Activated CD8-positive, alpha-beta T cell treated with anti-CD3 and anti-CD28 coated beads for 36 hours (primary cell): ENCODE data around the gene PSMF1. TPM values are rescaled to one million over a fixed set of nuclear protein-coding genes. Genes with fewer than 3 reads are reported as not detected.

Experiments used
- ATAC-seq: fragments of 200-7000 bp; cut with Tn5 transposase; one replicate; pipeline ENCODE4 v1.10.0; 2021; ENCODE audit warnings: mild to moderate bottlenecking, moderate library complexity
- CTCF ChIA-PET: fragments of 350-600 bp; sonication (Branson Sonifier 250); formaldehyde crosslinking; loops from one replicate; lab custom pipeline; 2021; ENCODE audit warnings: antibody characterized with exemption; lab: Charles Lee
- POLR2A ChIA-PET: fragments of 350-600 bp; sonication (Branson Sonifier 250); formaldehyde crosslinking; loops from one replicate; lab custom pipeline; 2021; ENCODE audit warnings: antibody characterized with exemption; lab: Charles Lee
- DNase-seq: peaks from one replicate; pipeline ENCODE4 v3.0.0-alpha.2; 2020
- H3K27ac Mint-ChIP-seq: one replicate; pipeline ENCODE4 v1.8.0; 2021; ENCODE audit warnings: mild to moderate bottlenecking, mixed read lengths
- H3K27me3 Mint-ChIP-seq: one replicate; pipeline ENCODE4 v1.8.0; 2021; ENCODE audit warnings: mixed read lengths
- H3K36me3 Mint-ChIP-seq: one replicate; pipeline ENCODE4 v1.8.0; 2021; ENCODE audit warnings: low read depth, mixed read lengths
- H3K4me1 Mint-ChIP-seq: one replicate; pipeline ENCODE4 v1.8.0; 2021; ENCODE audit warnings: low read depth, mixed read lengths
- H3K4me3 Mint-ChIP-seq: one replicate; pipeline ENCODE4 v1.8.0; 2021; ENCODE audit warnings: mild to moderate bottlenecking, moderate library complexity, mixed read lengths
- H3K9me3 Mint-ChIP-seq: one replicate; pipeline ENCODE4 v1.8.0; 2021; ENCODE audit warnings: mixed read lengths
- CTCF ChIP-seq: fragments of 200-600 bp; IDR thresholded peaks from one replicate; pipeline ENCODE4 v1.8.0; 2022; ENCODE audit warnings: antibody characterized with exemption, mild to moderate bottlenecking
- intact Hi-C: fragments of 100-400 bp; cut with micrococcal nuclease; formaldehyde crosslinking; loops from one replicate; pipeline ENCODE4 v1.10.0; 2022
- total RNA-seq, 2 experiments: library from RNA; stranded (reverse); gene quantifications; one replicate each; pipeline ENCODE4 v1.2.3, GENCODE V29; 2021

The PSMF1 gene
- total RNA-seq, 2 experiments from 2014 or later, result 150 to 154 TPM

- no peak for TF ChIP-seq CTCF
- peaks cover 1% of the 10 kb centered on the region for H3K27me3 Mint-ChIP-seq
- intact Hi-C loops, result no loop called here
- H3K36me3 Mint-ChIP-seq, result no peaks in the 10 kb centered on the region
- peaks cover 2% of the 10 kb centered on the region for H3K9me3 Mint-ChIP-seq
- no peaks in the 10 kb centered on the region for H3K4me1 Mint-ChIP-seq
- DNase-seq, result no peak
- ChIA-PET CTCF (interaction anchor here (0.9 to 1.2 kb wide), 2 partner anchors 21 to 22 kb away, joined by 3 read pairs; no protein-coding TSS in a partner anchor), POLR2A (interaction anchor here (1.3 kb wide), 1 partner anchor 8 kb away, joined by 4 read pairs; no protein-coding TSS in a partner anchor)
- no peak overlapping the region for H3K4me3 Mint-ChIP-seq
- no peak overlapping the region for H3K27ac Mint-ChIP-seq
- ATAC-seq, result no peak
These were observed 72.9 kb downstream of the PSMF1 start for GRCh38 chr20:1191299-1191698.

- H3K27ac Mint-ChIP-seq, result no peak overlapping the region
- ChIA-PET POLR2A (no interaction called here), CTCF (no interaction called here)
- intact Hi-C loops, result no loop called here
- DNase-seq (no peak), ATAC-seq (no peak)
- no peaks in the 10 kb centered on the region for H3K27me3 Mint-ChIP-seq
- H3K4me1 Mint-ChIP-seq, result peaks cover 2% of the 10 kb centered on the region
- H3K36me3 Mint-ChIP-seq, result no peaks in the 10 kb centered on the region
- H3K4me3 Mint-ChIP-seq, result no peak overlapping the region
- TF ChIP-seq CTCF, result no peak
- peaks cover 7% of the 10 kb centered on the region for H3K9me3 Mint-ChIP-seq
These were observed 76.8 kb downstream of the PSMF1 start for GRCh38 chr20:1195226-1195625.

GRCh38 chr20:1196634-1197033 is 78.2 kb downstream of the PSMF1 start:
- ATAC-seq (no peak), DNase-seq (no peak)
- Mint-ChIP-seq H3K27ac (no peak overlapping the region), H3K4me1 (peaks cover 4% of the 10 kb centered on the region), H3K9me3 (peaks cover 7% of the 10 kb centered on the region), H3K4me3 (no peak overlapping the region), H3K36me3 (no peaks in the 10 kb centered on the region), H3K27me3 (no peaks in the 10 kb centered on the region)
- intact Hi-C loops, result no loop called here
- ChIA-PET POLR2A (interaction anchor here (0.7 kb wide), 1 partner anchor 9 kb away, joined by 3 read pairs; no protein-coding TSS in a partner anchor), CTCF (interaction anchor here (0.7 to 0.8 kb wide), 2 partner anchors 11 to 15 kb away, joined by 3 read pairs; no protein-coding TSS in a partner anchor)
- TF ChIP-seq CTCF, result no peak

GRCh38 chr20:1197801-1198200 is 79.4 kb downstream of the PSMF1 start:
- Mint-ChIP-seq H3K9me3 (peaks cover 7% of the 10 kb centered on the region), H3K27me3 (no peaks in the 10 kb centered on the region), H3K4me3 (no peak overlapping the region), H3K27ac (no peak overlapping the region), H3K36me3 (no peaks in the 10 kb centered on the region), H3K4me1 (peaks cover 4% of the 10 kb centered on the region)
- ChIA-PET POLR2A (no interaction called here), CTCF (no interaction called here)
- ATAC-seq, result no peak
- TF ChIP-seq CTCF, result no peak
- no peak for DNase-seq
- intact Hi-C loops, result no loop called here

- H3K4me3 Mint-ChIP-seq, result no peak overlapping the region
- no peak for ATAC-seq
- H3K4me1 Mint-ChIP-seq, result peaks cover 4% of the 10 kb centered on the region
- ChIA-PET POLR2A (interaction anchor here (0.5 kb wide), 1 partner anchor 14 kb away, joined by 3 read pairs; no protein-coding TSS in a partner anchor), CTCF (interaction anchor here (2.7 kb wide), 1 partner anchor 13 kb away, joined by 11 read pairs; no protein-coding TSS in a partner anchor)
- DNase-seq, result no peak
- TF ChIP-seq CTCF, result no peak
- H3K27me3 Mint-ChIP-seq, result no peaks in the 10 kb centered on the region
- H3K36me3 Mint-ChIP-seq, result no peaks in the 10 kb centered on the region
- H3K27ac Mint-ChIP-seq, result no peak overlapping the region
- intact Hi-C loops, result no loop called here
- peaks cover 7% of the 10 kb centered on the region for H3K9me3 Mint-ChIP-seq
These were observed 80.3 kb downstream of the PSMF1 start for GRCh38 chr20:1198751-1199150.
